NCI-H82 treated with DMSO at 0.1 percent for 48 hours (cell line): ENCODE results near the gene PPP1R14D.
"Not testable (repeated sequence)": the region's sequence is repeated elsewhere in the genome, so short reads cannot be mapped to it uniquely, and the experiment has no call there.

ENCODE experiments used
- DNase-seq: peaks from one replicate; lab custom pipeline; 2025; ENCODE audit not compliant: unreplicated experiment; lab: John Stamatoyannopoulos, UW

PPP1R14D gene

GRCh38 chr15:40828447-40829036 lies at the start of gene PPP1R14D:
PPP1R14D (minus strand) TSS chr15:40828708; CDS start chr15:40828641, 67 bp downstream.
- DNase-seq = no peak

- DNase-seq = no peak
These were observed 49.2 kb upstream of the PPP1R14D start for GRCh38 chr15:40877694-40878093.

GRCh38 chr15:40875991-40876730 lies 47.7 kb upstream of the PPP1R14D start:
- no peak for DNase-seq

GRCh38 chr15:40873694-40874561 lies 45.4 kb upstream of the PPP1R14D start, which contains the start of gene RHOV:
RHOV (minus strand) TSS chr15:40874234; CDS start chr15:40874139, 95 bp downstream.
- peak; percentile 50 for DNase-seq

- no peak for DNase-seq
These were observed 44.5 kb upstream of the PPP1R14D start for GRCh38 chr15:40872791-40873693.

GRCh38 chr15:40871749-40872617 lies 43.5 kb upstream of the PPP1R14D start:
- no peak for DNase-seq

- DNase-seq = no peak
These were observed 42.2 kb upstream of the PPP1R14D start for GRCh38 chr15:40870716-40871115.

- DNase-seq = no peak
These were observed 41.2 kb upstream of the PPP1R14D start for GRCh38 chr15:40869686-40870085.

GRCh38 chr15:40867199-40867598 lies 38.7 kb upstream of the PPP1R14D start:
- no peak for DNase-seq

- DNase-seq = no peak
These were observed 35.3 kb upstream of the PPP1R14D start for GRCh38 chr15:40863660-40864270.

- DNase-seq = not testable (repeated sequence)
These were observed 32.6 kb upstream of the PPP1R14D start for GRCh38 chr15:40861147-40861546.

GRCh38 chr15:40859206-40859851 lies 30.8 kb upstream of the PPP1R14D start:
- DNase-seq = peak; percentile 51

- DNase-seq = no peak
These were observed 30.2 kb upstream of the PPP1R14D start for GRCh38 chr15:40858706-40859105.

GRCh38 chr15:40857601-40858341 lies 29.3 kb upstream of the PPP1R14D start:
- peak; percentile 33 for DNase-seq

- no peak for DNase-seq
These were observed 28.2 kb upstream of the PPP1R14D start for GRCh38 chr15:40856746-40857145.

- no peak for DNase-seq
These were observed 27.3 kb upstream of the PPP1R14D start for GRCh38 chr15:40855706-40856234.

- no peak for DNase-seq
These were observed 25.7 kb upstream of the PPP1R14D start for GRCh38 chr15:40854161-40854560.
